DOHH2 (cell line): ENCODE measurements around the gene SLC38A1.

ENCODE experiments used
- H3F3A ChIP-seq: fragments of 200-600 bp; sonication (generic), shearing (Covaris generic); 2 replicates; pipeline ENCODE4 v1.6.0; 2016; ENCODE audit warnings: antibody characterized with exemption, mild to moderate bottlenecking; ENCODE audit not compliant: control insufficient read depth, insufficient read depth
- H3K27ac ChIP-seq: fragments of 200-600 bp; sonication (generic); 2 replicates; pipeline ENCODE4 v1.5.1; 2014; ENCODE audit warnings: low read depth, mild to moderate bottlenecking, low read length, moderate library complexity
- H3K27me3 ChIP-seq: fragments of 200-600 bp; sonication (generic); 2 replicates; pipeline ENCODE4 v1.6.1; 2014; ENCODE audit warnings: mild to moderate bottlenecking, low read length, mixed read lengths; ENCODE audit not compliant: control insufficient read depth
- H3K36me3 ChIP-seq: fragments of 200-600 bp; sonication (generic); 2 replicates; pipeline ENCODE4 v1.6.1; 2014; ENCODE audit warnings: mild to moderate bottlenecking, low read length, moderate library complexity, mixed read lengths; ENCODE audit not compliant: control insufficient read depth
- H3K4me1 ChIP-seq: fragments of 200-600 bp; sonication (generic); 2 replicates; pipeline ENCODE4 v1.6.1; 2014; ENCODE audit warnings: mild to moderate bottlenecking, low read length, mixed read lengths; ENCODE audit not compliant: control insufficient read depth
- H3K4me2 ChIP-seq: fragments of 200-600 bp; sonication (generic); 2 replicates; pipeline ENCODE4 v1.6.0; 2014; ENCODE audit warnings: mild to moderate bottlenecking, low read length, moderate library complexity
- H3K4me3 ChIP-seq: fragments of 200-600 bp; sonication (generic); 2 replicates; pipeline ENCODE4 v1.5.1; 2014; ENCODE audit warnings: mild to moderate bottlenecking, low read length, mixed read lengths
- H3K79me2 ChIP-seq: fragments of 200-600 bp; sonication (generic); 2 replicates; pipeline ENCODE4 v1.6.1; 2014; ENCODE audit warnings: mild to moderate bottlenecking, low read length, mixed read lengths; ENCODE audit not compliant: control insufficient read depth
- H3K9me2 ChIP-seq: fragments of 200-600 bp; sonication (generic); replicated peaks from 2 replicates; pipeline ENCODE4 v1.6.1; 2014; ENCODE audit warnings: mild to moderate bottlenecking, low read length, mixed read lengths; ENCODE audit not compliant: control insufficient read depth
- H3K9me3 ChIP-seq: fragments of 200-600 bp; sonication (generic); 2 replicates; pipeline ENCODE4 v1.6.1; 2014; ENCODE audit warnings: antibody characterized with exemption, low read length, mixed read lengths; ENCODE audit not compliant: control insufficient read depth, insufficient read depth
- H4K20me1 ChIP-seq: fragments of 200-600 bp; sonication (generic); 2 replicates; pipeline ENCODE4 v1.6.0; 2014; ENCODE audit warnings: low read depth, mild to moderate bottlenecking, antibody characterized with exemption, low read length, moderate library complexity; ENCODE audit not compliant: control insufficient read depth, insufficient read depth
- EZH2phosphoT487 ChIP-seq: fragments of 200-600 bp; sonication (generic); IDR thresholded peaks from 2 replicates; pipeline ENCODE4 v1.6.1; 2017; ENCODE audit warnings: borderline replicate concordance, mild to moderate bottlenecking, antibody characterized with exemption, low read length, moderate library complexity, mixed read lengths
- TF ChIP-seq, protein P1 (sequence below): fragments of 200-600 bp; sonication (generic); IDR thresholded peaks from one replicate; pipeline ENCODE4 v1.5.1; 2014; ENCODE audit warnings: antibody characterized with exemption, mild to moderate bottlenecking, low read depth, low read length; ENCODE audit not compliant: poor library complexity, severe bottlenecking

SLC38A1 gene

GRCh38 chr12:46246021-46246700 is 22.7 kb downstream of the SLC38A1 start:
- Histone ChIP-seq H3K36me3 (peaks cover 68% of the 10 kb centered on the region), H3K4me2 (no peak overlapping the region), H3K9me2 (no peaks in the 10 kb centered on the region), H3K27ac (no peak overlapping the region), H3K79me2 (peaks cover 99% of the 10 kb centered on the region), H4K20me1 (peaks cover 4% of the 10 kb centered on the region; the same call in 1 of the 2 replicates), H3K27me3 (no peaks in the 10 kb centered on the region), H3K4me3 (no peak overlapping the region), H3F3A (no peaks in the 10 kb centered on the region), H3K9me3 (no peaks in the 10 kb centered on the region), H3K4me1 (no peaks in the 10 kb centered on the region)
- no peak for TF ChIP-seq EZH2phosphoT487
- TF ChIP-seq, protein P1, sequence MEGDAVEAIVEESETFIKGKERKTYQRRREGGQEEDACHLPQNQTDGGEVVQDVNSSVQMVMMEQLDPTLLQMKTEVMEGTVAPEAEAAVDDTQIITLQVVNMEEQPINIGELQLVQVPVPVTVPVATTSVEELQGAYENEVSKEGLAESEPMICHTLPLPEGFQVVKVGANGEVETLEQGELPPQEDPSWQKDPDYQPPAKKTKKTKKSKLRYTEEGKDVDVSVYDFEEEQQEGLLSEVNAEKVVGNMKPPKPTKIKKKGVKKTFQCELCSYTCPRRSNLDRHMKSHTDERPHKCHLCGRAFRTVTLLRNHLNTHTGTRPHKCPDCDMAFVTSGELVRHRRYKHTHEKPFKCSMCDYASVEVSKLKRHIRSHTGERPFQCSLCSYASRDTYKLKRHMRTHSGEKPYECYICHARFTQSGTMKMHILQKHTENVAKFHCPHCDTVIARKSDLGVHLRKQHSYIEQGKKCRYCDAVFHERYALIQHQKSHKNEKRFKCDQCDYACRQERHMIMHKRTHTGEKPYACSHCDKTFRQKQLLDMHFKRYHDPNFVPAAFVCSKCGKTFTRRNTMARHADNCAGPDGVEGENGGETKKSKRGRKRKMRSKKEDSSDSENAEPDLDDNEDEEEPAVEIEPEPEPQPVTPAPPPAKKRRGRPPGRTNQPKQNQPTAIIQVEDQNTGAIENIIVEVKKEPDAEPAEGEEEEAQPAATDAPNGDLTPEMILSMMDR: no peak

DNA sequence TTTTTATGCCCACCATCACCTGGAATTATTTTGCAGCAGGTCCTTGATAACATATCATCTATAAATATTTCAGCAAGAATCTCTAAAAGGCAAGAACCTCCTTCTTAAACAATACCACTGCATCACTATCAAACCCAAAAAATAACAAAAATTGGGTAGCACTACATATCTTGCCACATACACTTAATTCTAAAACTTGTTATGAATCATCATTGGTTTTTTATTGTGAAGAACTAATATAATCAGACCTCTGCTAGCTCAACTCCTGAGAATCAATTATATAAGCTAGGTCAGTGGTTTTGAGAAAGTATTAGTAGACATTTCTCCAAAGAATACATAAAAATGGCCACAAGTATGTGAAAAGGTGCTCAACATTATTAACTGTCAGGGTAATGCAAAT is 23.8 kb downstream of the SLC38A1 start:
- Histone ChIP-seq H4K20me1 (peaks cover 4% of the 10 kb centered on the region; the same call in 1 of the 2 replicates), H3K27me3 (no peaks in the 10 kb centered on the region), H3K27ac (no peak overlapping the region), H3F3A (no peaks in the 10 kb centered on the region), H3K79me2 (peaks cover 99% of the 10 kb centered on the region), H3K4me2 (no peak overlapping the region), H3K9me3 (no peaks in the 10 kb centered on the region), H3K4me1 (no peaks in the 10 kb centered on the region), H3K9me2 (no peaks in the 10 kb centered on the region), H3K36me3 (peaks cover 75% of the 10 kb centered on the region), H3K4me3 (no peak overlapping the region)
- TF ChIP-seq, protein P1: no peak
- no peak for TF ChIP-seq EZH2phosphoT487

DNA sequence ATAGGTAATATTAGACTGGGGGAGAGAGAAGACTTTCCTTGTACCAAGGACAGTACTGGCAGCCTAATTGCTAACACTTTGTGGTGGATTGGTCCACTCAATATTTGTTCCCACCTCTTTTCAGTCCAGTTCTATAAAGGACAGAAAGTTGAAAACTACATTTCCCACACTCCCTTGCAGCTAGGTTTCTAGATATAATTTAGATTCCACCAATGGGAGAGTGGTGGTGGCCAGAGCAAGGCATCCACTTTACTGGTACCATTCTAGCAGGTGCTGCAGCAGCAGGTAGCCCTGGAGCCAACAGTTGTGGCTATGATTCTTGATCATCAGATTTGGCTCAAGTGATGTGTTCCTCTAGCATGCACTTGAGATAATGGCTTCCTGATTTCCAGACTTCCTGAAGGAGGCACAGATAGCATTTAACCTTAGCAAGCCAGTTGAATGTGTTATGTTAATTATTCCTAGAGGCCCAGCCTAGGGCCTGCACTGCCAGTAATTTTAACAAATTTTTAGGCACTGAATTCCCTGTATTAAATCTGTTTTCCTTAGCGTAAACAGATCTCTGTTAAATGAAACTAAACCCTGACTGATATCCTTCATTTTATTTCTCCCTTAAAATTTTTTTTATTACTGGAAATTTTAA is 24.4 kb downstream of the SLC38A1 start:
- Histone ChIP-seq H3K9me2 (no peaks in the 10 kb centered on the region), H3K4me2 (no peak overlapping the region), H3K79me2 (peaks cover 99% of the 10 kb centered on the region), H3K27me3 (no peaks in the 10 kb centered on the region), H3K27ac (no peak overlapping the region), H4K20me1 (peaks cover 4% of the 10 kb centered on the region; the same call in 1 of the 2 replicates), H3K9me3 (no peaks in the 10 kb centered on the region), H3K36me3 (peaks cover 76% of the 10 kb centered on the region), H3K4me1 (no peaks in the 10 kb centered on the region), H3F3A (no peaks in the 10 kb centered on the region), H3K4me3 (no peak overlapping the region)
- TF ChIP-seq, protein P1: no peak
- no peak for TF ChIP-seq EZH2phosphoT487
